HUDEP-2 (cell line): Measurements from ENCODE around the gene DRAM1.

ENCODE experiments used
- DNase-seq, 76 experiments: peaks; one replicate each; lab custom pipeline; 2025; ENCODE audit not compliant: unreplicated experiment in 76 of 76; lab: John Stamatoyannopoulos, UW

Gene DRAM1

DNA sequence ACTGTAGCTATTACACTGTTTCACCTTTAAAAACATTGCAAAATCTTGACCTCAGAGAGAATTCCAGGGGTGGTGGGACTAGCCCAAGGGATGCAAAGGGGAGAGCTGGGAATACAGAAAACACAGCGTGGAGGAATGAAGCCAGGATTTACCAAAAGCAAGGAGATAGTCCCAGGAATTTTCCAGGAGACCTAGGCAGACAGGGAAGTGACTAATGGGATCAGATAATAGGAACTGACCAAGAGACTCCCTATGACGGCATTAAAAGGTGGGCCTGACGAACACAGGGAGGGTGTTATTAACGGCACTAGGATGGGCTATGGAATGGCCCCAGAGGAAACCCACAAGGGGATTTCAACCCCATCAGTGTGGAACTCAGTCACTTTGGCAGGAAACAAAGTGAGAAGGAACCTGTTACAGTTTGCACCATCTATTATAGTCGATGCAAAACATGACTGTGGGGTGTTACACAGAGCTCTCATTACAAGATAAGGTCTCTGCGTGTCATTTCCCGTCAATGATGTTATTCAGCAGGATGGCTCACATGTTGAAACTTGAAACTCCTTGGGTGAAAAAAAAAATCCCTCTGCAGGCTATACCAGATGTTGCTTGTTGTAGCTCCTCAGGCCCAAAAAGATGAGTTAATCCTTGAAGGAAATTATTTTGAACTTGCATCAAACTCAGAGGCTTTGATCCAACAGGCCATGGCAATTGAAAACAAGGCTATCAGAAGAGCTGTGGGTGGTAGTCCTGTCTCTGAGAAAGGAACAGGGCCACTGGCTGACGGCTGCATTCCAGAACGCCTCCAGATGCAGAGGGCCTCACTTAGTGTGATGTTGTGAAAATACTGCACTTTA, 58.7 kb downstream of the DRAM1 start:
- no peak for DNase-seq

DNA sequence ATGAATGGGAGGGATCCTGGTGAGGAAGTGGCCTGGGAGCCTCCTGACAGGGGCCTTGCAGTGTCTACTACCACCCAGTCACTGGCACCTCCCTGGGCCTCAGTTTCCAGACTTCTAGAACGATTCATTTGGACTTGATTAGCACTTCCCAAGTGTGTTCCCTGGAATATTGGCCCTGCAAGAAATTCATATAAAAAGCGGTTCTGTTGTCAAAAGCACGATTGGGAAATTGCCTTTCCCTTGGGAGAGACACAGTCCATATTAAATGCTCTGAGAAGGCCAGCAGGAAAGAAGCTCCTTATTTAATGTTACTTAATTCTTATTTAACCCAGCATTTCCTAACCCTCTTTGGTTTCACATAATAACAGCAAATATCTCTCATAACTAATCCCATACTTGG, 61.9 kb downstream of the DRAM1 start:
- DNase-seq: no peak

DNA sequence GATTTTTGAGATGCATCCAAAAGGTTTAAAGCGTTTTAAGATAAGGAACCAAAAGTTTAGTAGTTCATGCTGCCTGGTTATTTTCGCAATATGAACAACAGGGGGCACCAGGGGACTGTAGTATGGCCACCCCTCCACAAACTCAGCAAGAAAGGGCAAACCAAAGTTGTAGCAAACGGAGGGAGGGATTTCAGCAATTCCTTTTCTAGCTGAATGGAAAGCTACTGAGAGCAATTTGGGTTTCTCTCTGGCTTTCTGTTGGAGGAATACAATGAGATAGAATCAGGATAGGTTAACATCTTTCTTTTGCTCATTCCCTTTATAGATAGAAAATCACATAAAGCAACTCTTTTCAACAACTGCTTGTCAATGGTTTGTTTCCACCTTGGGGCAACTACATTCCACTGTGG, 62.5 kb downstream of the DRAM1 start:
- DNase-seq: peak in 48 of 76 experiments; percentile 1 to 66 (median 32)

DNA sequence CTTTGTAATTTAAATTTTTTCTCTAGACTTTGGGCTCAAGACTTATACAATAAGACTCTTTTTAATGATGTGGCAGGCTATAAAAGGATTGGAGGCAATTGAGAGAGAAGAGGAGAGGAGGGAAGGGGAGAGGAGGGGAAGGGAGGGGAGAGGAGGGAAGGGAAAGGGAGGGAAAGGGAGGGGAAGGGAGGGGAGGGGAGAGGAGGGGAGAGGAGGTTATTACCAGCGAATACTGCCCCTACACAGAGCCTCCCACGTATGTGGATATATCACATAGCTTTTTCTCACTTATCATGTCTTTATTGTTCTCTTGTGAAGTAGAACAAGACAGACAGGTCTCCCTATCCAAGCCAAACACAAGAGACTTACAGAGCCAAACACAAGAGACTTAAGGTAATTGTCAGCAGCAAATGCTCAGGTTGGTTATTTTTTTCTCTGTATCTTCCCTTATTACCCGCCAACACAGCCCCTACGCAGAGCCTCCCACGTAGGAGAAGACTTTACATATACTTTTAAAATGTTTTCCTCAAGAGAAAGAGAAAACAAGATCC, 63.1 kb downstream of the DRAM1 start:
- no peak for DNase-seq

DNA sequence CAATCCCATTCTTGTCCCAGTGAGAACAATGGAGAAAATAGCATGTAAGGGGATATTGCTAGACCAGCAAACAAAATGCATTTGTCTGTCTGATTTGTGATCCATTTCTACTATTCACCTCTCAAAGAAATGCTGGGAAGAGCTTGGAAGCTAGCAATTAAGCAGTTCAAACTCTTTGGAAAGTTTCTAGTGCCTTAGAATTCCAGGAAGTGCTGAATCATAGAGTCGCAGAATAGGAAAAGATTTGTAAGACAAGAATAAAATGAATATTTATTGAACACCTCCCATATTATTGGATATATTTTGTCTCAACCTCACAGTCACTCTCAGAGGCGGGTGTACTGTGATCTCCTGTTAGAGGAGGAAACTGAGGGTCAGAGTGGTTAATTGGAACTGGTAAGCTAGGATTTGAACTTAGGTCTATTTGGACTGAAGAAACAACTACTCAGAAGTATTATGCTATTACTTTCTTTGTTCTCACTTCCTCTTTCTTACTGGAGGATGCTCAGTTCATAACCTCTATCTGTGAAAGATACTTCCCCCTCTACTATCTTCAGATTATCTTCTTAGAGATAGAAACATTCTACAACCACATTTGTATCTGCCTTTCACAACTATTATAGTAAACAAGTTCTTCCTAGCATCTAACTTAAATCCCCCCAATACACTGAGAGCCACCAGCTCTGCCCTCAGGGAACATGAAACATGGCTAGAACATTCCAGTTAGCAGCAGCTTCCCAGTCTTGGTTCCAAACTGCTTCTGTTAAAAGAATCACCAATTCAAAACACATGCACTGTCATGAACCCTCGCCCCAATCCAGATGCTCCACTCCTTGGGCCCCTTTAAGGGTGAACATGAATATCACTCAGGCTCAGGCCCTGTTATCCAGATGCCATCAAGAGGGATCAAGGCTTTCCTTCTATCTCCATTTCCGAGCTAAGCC, 64.2 kb downstream of the DRAM1 start:
- no peak for DNase-seq

DNA sequence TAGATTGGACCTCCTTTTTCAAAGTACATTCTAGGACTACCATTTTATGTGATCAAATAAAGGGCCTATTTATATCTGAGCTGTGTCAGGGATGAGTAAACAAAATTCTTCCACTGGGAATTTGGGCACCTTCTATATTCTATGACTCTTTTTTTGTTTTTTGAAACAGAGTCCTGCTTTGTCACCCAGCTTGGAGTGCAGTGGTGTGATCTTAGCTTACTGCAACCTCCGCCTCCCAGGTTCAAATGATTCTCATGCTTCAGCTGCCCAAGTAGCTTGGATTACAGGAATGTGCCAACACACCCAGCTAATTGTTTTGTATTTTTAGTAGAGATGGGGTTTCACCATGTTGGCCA, 64.8 kb downstream of the DRAM1 start:
- no peak for DNase-seq

DNA sequence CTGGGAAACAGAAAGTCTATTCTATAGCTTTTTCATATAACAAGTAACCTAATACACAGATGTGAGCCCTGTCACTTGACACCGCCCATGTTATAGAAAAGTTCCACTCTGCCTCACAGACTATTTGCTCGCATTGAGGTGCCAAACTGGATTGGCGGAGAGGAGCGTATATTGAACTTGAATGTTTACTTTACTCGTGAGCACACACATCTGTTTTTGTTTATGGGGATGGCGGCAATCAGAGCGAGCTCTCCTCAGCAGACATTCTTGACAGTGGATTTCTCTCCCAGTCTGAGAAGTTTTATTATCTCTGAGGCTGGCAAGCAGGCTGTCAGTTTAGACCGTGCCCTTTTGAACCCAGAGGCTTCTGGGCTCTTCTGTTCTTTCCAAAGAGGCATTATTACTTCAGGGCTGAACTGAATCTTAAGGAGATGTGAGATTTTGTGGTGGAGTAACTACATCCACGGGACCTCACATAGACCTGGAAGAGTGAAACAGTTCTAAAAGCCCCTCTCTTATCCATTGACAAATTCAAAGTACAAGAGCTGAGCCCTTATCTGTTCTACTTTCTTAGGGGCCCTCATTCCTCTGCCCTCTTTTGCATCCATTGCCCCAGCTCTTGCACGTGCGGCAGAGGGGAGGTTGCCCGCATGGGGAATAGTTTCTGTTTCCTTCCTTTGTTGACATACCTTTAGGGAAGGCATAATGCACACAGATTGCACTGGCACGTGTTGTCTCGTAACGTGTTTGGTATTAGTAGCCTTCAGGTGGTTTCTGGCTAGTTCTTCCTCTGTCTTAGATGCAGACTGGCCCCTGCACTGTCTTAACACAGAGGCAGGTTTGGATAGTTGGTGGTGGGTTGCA, 68.2 kb downstream of the DRAM1 start:
- no peak for DNase-seq

DNA sequence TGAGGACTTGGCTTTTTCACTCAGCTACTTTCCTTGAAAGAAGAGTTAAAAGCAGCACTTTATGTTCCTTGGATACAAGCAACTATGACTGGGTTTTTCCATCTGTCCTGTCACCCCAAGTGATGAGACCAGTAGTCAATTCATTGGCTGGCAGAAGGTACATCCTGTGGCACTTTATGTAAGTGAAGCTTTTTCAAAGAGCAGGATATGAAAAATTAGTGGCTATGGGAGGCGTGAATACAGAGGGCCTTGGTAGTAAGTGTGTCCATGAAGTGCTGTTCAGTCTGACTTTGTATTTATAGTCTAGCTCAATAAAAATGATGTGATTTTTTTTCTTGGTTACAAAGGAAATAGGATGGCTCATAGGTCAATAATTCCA, 68.8 kb downstream of the DRAM1 start:
- DNase-seq: no peak

DNA sequence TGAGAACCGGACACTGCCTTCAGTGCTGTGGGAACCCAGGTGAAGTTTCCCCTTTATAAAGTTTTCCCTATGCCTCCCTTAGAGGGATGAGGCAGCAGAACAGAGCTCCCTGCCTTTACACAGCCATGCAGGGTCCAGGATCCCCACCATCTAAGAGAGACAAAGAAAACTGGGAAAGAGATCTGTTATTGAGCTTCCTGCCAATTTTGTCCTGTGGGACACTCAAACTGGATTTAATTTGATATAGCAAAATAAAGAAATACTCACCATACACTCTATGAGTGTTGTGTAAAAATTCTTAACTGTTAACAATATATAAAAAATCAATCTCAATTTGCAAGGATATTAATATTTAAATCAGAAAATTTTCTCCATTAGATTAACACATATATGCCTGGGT, 69.9 kb downstream of the DRAM1 start:
- DNase-seq: no peak

DNA sequence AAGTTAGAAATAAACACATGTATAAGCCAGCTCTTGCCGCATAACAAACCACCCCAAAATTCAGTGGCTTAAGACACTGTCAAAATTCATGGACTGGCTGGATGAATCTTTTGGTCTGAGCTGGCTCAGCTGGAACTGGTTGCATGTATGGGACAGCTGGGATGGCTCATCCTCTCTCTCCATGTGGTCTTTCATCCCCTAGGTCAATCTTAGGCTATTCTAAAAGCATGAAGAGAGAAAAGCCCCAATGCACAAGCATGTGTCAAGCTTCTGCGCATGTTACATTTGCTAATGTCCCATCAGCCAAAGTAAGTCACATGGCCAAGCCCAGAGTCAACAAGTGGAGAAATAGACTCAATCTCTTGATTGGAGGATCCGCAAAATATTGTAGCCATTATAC, 71.0 kb downstream of the DRAM1 start:
- no peak for DNase-seq

DNA sequence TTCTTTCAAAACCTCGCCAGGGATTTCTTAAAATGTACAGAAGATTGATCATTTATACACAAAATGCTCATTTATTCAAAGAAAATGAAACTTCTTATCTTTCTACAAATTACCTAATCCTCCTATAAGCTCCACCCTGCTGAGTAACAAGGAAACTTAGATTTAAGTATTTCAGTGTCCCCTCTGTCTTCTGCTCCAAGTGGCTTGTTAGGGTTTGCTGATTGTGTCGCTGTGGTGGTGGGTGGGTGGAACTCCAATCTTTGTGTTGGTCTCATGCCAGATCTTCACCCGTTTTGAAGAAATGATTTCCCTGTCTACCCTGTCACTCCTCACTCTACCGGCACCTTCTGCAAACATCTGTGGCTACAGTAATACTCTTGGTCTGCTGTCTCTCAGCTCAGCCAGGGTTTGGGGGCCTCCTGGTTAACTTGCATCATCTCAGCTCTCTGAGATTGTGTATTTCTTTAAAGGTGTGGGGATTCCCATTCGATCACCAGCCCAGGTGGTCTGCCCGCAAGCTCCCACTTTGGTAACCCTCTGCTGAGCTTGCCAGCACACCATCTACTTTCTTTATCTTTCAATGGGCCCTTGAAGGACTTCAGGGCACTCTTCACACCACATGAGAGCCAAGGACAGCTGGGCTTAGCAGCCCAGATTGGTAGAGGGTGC, 73.8 kb downstream of the DRAM1 start:
- no peak for DNase-seq

DNA sequence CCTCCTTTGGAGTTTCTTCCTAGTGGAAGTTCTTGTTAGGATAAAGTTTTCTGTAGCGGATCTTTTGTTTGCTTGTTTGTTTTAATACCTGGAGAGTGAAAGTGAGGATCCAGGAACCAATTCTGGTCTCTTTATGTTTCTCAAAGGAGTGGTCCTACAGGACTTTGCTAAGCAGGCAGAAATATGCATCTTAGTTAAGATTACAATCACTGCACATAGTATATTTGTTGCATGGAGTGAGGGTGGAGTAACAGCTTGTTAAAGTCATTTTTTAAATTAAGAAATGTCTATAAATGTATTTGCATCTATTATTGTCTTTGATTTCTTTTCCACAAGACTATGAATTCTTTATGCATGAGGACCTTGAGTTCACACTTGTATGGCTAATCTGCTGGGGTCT, 76.7 kb downstream of the DRAM1 start:
- no peak for DNase-seq

DNA sequence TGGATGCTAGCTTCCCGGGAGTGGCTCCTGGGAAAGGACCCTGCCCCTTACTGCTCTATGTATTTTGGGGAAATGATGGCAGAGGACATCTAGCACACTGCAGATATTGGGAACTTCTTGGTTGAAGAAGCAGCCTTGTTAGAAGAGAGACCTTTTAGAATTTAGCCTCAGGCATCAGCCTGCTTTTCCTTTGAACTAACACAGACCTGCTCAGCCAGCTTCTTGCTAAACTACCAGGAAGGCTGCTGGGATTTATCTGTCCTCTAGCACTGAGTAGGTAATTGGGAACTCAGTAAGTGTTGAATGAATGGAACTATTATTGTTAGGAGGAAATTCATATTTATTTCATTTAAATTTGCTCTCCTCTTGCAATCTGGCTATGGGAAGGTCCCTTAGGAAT, 77.3 kb downstream of the DRAM1 start:
- no peak for DNase-seq

DNA sequence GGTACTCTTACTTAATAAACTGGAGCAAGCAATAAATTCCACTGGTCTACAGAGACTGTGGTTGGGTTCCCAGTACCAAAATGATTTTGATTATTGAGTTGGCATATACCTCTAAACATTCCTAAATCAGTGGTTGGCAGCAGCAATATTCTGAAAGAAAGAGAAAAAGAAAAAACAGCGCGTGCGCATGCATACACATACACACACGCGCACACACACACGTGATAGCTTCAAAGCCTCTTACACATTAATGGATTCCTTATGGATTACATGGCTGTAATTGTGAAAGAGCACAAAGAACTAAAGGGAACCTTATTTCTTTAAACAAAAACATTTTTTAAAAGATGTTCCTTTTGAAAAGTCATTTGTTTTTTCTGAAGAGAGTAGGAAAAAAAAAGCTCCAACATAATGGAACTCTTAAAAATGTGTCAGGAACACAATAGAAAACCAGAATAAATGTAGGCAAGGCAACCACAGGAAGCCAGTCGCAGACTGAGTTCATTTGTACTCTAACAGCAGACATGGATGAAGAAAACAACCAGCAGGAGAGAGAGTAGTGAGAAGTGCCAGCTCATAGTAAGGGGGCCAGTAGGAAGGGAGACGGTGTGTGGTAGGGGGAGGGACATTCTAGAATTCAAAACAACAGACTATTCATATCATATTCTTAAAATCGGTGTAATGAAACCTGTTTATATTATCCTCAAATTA, 80.0 kb downstream of the DRAM1 start:
- DNase-seq: no peak

DNA sequence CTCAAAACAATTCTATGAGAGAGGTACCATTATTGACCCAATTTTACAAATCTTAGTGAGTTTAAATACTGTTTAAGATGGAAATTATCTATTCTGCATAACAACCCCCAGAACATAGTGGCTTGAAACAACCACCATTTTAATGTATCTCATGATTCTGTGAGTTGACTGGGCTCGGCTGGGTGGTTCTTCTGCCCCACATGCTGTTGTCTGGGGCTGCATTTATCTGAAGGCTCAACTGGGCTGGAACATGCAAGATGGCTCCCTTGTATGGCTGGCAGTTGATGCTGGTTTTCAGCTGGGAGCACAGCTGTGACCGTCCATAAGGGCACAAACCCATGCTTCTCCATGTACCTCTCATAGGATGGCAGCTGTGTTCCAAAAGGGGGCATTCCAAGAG, 82.2 kb downstream of the DRAM1 start:
- no peak for DNase-seq

DNA sequence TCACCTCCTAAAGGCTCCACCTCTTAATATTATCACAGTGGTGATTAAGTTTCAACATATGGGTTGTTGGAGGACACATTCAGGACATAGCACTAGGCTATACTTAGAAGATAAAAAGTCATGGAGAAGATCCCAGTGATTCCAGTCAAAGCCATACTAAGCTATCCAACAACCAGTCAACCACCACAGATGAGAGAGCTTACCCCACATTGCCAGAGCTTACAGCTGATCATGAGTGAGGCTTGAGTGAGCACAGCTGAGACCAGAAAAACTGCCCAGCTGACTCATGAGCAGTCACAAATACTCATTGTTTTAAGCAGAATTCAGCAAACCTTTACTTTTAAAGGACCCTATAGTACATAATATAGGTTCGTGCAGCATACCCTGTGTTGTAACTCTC, 85.1 kb downstream of the DRAM1 start:
- DNase-seq: no peak

DNA sequence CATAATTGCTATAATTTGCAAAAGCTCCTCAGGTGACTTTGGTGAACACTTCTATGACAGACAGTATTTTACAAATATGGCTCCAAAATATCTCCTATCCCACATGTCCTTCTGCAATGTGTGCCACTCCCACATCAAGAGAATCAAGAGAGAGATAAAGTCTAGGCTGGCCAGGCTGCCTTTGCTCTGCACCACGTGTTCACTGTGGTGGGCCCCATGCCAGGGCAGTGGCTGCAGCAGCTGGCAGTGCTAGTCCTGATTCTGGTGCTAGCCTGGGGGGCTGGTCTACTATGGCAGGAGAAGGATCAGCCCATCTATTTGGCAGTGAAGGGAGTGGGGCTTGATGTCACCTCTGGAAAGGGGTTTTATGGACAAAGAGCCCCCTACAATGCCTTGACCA, 86.3 kb downstream of the DRAM1 start:
- DNase-seq: peak in 75 of 76 experiments; percentile 28 to 92 (median 82)

DNA sequence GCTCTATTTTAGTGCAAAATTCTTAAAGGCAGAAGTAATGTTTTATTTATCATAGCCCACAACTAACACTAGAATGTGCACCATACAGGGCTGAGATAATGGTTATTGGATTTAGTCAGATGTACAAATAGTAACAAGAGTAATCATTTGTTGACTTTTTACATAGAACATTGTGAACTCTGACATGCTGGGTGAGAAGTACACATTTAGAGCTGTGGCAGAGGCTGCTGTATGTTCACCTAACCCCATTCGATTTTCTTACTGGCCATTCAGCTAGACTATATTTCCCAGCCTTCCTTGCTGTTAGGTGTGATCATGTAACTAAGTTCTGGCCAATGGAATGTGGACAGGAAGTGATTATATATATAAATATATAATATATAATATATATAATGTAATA, 89.1 kb downstream of the DRAM1 start:
- DNase-seq: no peak

DNA sequence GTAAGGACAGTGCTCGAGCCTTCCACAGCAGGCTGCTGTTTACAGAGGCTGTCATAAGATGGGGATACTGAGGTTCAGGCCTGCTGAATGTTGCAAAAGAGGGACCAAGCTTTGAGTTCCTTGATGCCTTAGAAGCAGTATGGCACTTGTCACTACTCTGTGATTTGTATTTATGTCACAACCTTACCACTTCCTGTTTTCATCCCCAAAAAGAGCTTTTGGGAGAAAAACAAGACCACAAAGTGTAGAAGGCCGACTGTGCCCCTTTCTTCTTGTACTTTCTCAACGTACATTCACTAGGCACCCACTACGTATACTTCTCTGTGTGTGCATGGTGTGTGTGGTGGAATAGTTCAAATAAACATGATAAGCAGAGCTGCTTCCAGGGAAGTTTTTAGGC, 90.1 kb downstream of the DRAM1 start:
- DNase-seq: no peak
